NCI-H2029 treated with DMSO at 0.1 percent for 48 hours (cell line): ENCODE measurements around the gene RBBP4.

Experiments used
- DNase-seq: peaks from one replicate; lab custom pipeline; 2025; lab: John Stamatoyannopoulos, UW

RBBP4 gene

DNA sequence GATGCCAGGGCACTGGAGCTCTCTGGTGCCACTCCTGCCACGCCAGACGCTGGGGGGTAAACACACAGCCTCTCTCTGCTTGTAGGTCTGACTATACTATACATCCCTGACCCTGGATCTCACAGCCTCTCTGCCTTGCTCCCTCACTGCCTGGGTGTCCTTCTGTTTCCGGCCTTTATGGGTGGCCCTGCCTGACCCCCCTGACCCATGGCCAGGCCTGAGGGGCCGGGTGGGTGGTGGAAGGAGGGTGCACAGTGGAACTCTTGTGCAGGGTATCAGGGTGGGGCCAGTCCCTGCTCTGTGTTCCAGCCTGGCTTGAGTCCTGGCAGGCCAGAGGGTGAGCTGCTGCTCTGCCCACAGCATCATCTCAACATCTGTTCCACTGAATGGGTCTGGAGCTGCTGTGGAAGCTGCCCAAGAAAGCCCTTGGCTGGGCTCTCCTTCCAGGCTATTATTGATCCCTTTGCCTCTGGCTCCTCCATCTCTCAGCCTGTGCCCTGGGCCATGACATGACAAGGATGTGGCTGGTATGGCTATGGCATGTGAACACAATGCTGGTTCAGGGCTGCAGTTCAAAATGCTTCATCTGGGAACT is 68.8 kb downstream of the RBBP4 start:
- DNase-seq: no peak

DNA sequence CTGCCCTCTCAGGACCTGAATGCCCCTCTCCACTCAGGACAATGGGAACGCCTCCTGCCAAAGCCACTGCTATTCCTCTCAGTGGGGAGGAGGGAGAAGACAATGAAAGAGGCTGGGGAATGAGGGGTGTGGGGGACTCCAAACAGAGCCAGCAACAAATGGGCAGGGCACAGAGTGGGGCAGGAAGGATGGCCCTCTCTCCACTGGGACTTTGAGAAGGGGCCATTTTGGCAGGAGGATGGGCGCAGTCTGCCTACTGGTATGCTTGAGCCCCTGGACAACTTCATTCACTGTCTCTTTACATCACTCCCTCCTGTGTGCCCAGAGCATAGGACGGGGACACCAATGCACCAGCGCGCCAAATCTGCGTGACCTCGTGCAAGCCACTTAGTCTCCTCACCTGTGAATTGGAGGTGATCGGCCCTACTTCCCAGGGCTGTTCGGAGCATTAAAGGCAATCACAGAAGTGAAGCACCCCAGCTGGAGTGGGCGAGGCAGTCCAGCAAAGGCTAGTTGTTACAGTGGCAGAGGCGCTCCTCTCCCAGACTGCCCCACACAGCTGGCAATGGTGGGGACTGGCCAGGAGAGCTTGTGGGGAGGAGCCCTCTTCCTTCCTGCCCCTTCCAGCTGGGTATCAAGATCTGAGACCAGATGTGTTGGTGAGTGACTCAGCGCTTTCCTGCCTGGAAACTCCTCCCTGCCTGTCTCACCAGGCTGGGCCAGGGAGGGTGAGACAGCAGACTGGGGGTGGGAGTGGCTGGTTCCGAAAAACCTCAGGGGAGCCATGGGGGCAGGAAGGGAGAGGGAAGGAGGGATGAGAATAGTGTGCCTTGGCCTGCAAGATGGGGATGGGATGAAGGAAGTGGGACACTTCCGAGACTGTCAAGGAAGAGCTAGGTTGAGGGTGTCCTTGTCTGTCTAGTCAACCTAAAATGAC is 73.9 kb downstream of the RBBP4 start:
- DNase-seq: no peak

DNA sequence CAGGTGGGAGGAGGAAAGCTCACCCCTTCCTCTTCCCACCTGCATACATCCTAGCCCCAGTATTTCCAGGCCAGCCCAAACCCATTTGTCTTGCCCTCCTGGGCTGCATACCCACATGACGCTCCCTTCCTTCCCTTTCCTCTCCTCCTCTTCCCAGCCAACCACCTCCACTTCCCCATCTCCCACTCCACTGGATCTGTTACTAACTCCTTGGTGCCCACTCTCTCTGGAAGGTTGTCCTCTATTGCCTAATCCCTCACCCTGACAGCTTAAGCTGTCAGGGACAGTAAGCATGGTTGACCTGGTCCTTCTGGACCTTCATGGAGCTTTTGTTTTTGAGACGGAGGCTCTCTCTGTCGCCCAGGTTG is 74.6 kb downstream of the RBBP4 start:
- DNase-seq: no peak

DNA sequence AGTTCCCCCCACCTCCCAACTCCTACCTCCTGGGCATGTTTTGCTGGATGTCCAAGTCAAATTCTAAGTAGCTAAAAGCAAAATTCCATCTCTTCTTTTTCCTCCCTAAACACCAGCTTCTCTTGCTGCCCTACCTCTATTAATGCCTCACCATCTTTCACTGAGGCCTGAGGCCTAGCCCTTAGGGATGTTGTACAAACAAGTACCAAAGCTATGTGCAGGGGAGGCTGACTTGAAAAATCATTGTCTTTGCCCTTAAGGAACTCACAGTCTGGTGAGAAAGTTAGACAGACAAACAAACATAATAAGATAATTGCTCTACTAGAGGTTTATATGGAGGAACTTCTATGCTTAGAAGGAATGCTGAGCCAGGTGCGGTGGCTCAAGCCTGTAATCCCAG is 76.9 kb downstream of the RBBP4 start:
- DNase-seq: no peak

DNA sequence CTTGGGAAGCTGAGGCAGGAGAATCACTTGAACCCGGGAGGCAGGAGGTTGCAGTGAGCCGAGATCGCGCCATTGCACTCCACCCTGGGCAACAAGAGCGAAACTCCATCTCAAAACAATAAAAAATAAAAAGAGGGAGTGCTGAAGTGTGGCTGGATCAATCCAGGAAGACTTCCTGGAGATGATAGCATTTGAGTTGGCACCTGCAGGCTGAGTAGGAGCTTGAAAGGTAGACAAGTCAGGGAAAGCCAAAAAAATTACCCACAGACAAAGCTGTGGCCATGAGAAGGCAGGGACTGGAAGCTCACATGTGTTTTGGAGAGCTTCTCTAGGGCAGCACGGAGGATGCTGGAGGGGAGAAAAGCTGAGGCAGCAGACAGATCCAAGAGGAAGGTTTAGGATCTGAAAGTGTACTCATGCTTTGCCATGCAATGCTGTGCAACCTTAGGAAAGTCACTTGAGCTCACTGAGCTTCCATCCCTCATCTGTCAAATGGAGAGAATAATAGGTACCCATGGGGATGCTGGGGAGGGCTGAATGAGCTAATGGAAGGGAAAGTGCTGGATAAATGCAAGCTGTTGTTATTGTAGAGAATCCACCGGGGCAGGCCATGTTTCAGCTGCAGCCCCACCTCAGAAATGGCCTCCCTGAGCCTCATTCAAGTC is 77.5 kb downstream of the RBBP4 start:
- DNase-seq: no peak

DNA sequence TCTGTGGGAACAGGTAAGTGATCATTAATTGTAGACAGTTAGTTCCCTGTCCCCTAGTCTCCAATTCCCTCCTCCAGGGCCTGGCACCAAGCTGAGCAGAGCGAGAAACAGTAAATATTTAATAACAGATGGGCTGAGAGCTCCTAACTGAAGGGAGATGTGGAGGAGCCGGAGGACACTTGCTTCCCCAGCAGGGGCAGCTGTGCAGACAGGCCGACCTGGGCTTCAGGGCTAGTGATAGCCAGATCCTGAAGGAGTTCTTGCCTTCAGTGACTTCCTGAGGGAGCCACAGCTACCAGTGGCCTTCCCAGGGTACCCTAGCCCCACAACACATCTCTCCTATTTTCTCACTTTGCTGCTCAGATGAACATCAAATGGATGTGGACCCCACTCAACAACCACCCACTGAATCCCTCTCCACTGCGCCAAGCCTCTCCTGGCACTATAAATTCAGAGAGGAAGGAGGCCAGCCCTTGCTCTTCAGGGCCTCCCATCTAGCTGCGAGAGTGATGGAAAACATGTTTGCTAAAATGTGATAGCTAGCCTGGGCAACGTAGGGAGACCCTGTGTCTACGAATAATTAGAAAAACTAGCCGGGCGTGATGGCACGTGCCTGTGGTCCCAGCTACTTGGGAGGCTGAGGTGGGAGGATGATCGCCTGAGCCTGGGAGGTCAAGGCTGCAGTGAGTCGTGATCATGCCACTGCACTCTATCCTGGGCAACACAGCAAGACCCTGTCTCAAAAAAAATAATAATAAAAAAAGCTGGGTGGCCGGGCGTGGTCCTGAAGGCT is 78.4 kb downstream of the RBBP4 start:
- no peak for DNase-seq

DNA sequence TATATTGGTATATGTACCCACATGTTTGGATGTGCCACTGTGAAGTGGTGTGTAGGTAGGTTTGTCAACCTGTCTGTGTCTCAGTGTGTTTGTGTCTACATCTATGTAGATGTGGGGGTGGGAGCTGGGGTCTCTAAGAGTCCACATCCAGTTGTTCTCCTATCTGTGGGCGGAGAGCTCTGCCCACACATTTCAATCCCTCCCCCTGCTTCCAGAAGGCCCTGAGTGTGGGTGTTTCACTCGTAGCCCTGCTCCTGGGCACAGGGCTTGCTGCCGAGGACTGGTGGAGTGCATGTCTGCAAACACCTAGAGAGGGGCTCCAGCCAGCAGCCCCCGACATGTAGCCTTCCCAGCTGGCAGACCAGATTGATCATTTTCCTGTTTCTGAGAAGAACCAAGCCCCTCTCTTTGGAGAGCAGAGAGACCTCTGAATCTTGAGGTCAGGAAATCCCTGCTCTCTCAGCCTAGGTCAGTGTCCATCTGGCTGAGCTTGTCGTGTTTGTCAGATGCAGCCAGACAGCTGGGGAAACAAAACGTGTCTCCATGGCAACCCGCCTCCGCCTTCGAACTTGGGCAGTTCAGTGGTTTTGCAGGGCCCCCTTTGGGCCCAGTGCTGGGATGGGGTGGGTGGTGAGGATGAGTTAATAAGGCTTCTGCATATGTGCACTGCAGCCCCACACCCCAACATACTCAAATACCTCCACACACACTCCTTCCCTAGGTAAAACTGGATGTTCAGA is 82.7 kb downstream of the RBBP4 start:
- no peak for DNase-seq
